OCI-LY3 (cell line): ENCODE data around the gene IFITM1.
"Not testable (repeated sequence)": the region's sequence is repeated elsewhere in the genome, so short reads cannot be mapped to it uniquely, and the experiment has no call there.

Experiments used
- H2AFZ ChIP-seq: fragments of 200-600, 300-600 bp; shearing (Covaris generic); 2 replicates; pipeline ENCODE4 v1.6.0; 2014; ENCODE audit warnings: antibody characterized with exemption, low read depth, low read length
- H3K27ac ChIP-seq: fragments of 200-600, 300-600 bp; sonication (generic); 2 replicates; pipeline ENCODE4 v1.5.1; 2014; ENCODE audit warnings: mild to moderate bottlenecking, low read length, moderate library complexity, mixed read lengths
- H3K27me3 ChIP-seq: fragments of 200-600, 300-600 bp; sonication (generic); 2 replicates; pipeline ENCODE4 v1.6.1; 2014; ENCODE audit warnings: low read depth, low read length, mixed read lengths
- H3K36me3 ChIP-seq: fragments of 200-600, 300-600 bp; sonication (generic); replicated peaks from 2 replicates; pipeline ENCODE3; 2014; ENCODE audit warnings: low read depth, low read length, mixed read lengths
- H3K4me1 ChIP-seq: fragments of 300-600, 200-600 bp; sonication (generic); 2 replicates; pipeline ENCODE4 v1.6.1; 2014; ENCODE audit warnings: low read length, mixed read lengths
- H3K4me2 ChIP-seq: fragments of 200-600, 300-600 bp; sonication (generic); 2 replicates; pipeline ENCODE4 v1.6.1; 2014; ENCODE audit warnings: low read length, mixed read lengths
- H3K4me3 ChIP-seq: fragments of 300-600, 200-600 bp; sonication (generic); 2 replicates; pipeline ENCODE4 v1.5.1; 2014; ENCODE audit warnings: antibody characterized with exemption, mild to moderate bottlenecking, low read length, moderate library complexity
- H3K79me2 ChIP-seq: fragments of 300-600, 200-600 bp; shearing (Covaris generic); 2 replicates; pipeline ENCODE4 v1.6.1; 2014; ENCODE audit warnings: mild to moderate bottlenecking, low read length, mixed read lengths
- H3K9ac ChIP-seq: fragments of 300-600, 200-600 bp; shearing (Covaris generic); 2 replicates; pipeline ENCODE4 v1.6.0; 2014; ENCODE audit warnings: mild to moderate bottlenecking, low read length, moderate library complexity
- H3K9me3 ChIP-seq: fragments of 200-600, 300-600 bp; shearing (Covaris generic); 2 replicates; pipeline ENCODE4 v1.6.1; 2014; ENCODE audit warnings: low read length, mixed read lengths; ENCODE audit not compliant: insufficient read depth
- H4K20me1 ChIP-seq: fragments of 200-600, 300-600 bp; sonication (generic); 2 replicates; pipeline ENCODE4 v1.6.1; 2016; ENCODE audit warnings: low read length, mixed read lengths; ENCODE audit not compliant: insufficient read depth
- CTCF ChIP-seq: fragments of 200-600, 300-600 bp; sonication (generic); IDR thresholded peaks from 2 replicates; pipeline ENCODE4 v1.5.1; 2014; ENCODE audit warnings: antibody characterized with exemption, low read length, low read depth
- EZH2phosphoT487 ChIP-seq: fragments of 200-600 bp; shearing (Covaris generic); IDR thresholded peaks from 2 replicates; pipeline ENCODE4 v1.6.1; 2018; ENCODE audit warnings: antibody characterized with exemption, mixed run types, low read depth

The IFITM1 gene

GRCh38 chr11:285021-285893, 28.6 kb upstream of the IFITM1 start:
- Histone ChIP-seq H3K9me3 (no peaks in the 10 kb centered on the region), H3K4me1 (peaks cover 12% of the 10 kb centered on the region), H3K9ac (no peak overlapping the region), H3K4me2 (no peak overlapping the region), H3K79me2 (no peaks in the 10 kb centered on the region; the same call in 1 of the 2 replicates), H4K20me1 (no peaks in the 10 kb centered on the region), H3K27me3 (peaks cover 9% of the 10 kb centered on the region; the same call in 1 of the 2 replicates), H3K27ac (no peak overlapping the region), H2AFZ (no peak overlapping the region), H3K36me3 (no peaks in the 10 kb centered on the region), H3K4me3 (no peak overlapping the region)
- TF ChIP-seq EZH2phosphoT487: no peak
- TF ChIP-seq CTCF: no peak

GRCh38 chr11:285894-286220, 28.0 kb upstream of the IFITM1 start:
- no peak overlapping the region for H3K27ac ChIP-seq
- peaks cover under 1% of the 10 kb centered on the region for H3K36me3 ChIP-seq
- H3K27me3 ChIP-seq: peaks cover 9% of the 10 kb centered on the region; the same call in 1 of the 2 replicates
- no peak overlapping the region for H3K4me3 ChIP-seq
- H4K20me1 ChIP-seq: no peaks in the 10 kb centered on the region
- no peak overlapping the region for H3K4me2 ChIP-seq
- H3K9me3 ChIP-seq: no peaks in the 10 kb centered on the region
- TF ChIP-seq CTCF: no peak
- no peak for TF ChIP-seq EZH2phosphoT487
- H3K79me2 ChIP-seq: no peaks in the 10 kb centered on the region; the same call in 1 of the 2 replicates
- no peak overlapping the region for H2AFZ ChIP-seq
- H3K9ac ChIP-seq: no peak overlapping the region
- peaks cover 12% of the 10 kb centered on the region for H3K4me1 ChIP-seq

- H3K36me3 ChIP-seq, H2AFZ ChIP-seq, H3K27me3 ChIP-seq, H3K4me3 ChIP-seq, H3K9ac ChIP-seq, H4K20me1 ChIP-seq, H3K4me2 ChIP-seq, H3K79me2 ChIP-seq, H3K9me3 ChIP-seq, H3K27ac ChIP-seq: not testable (repeated sequence)
- H3K4me1 ChIP-seq: peaks cover 12% of the 10 kb centered on the region
These were observed 26.6 kb upstream of the IFITM1 start for GRCh38 chr11:286977-287820.

GRCh38 chr11:287821-288477, 25.9 kb upstream of the IFITM1 start:
- H3K4me1 ChIP-seq: peaks cover 12% of the 10 kb centered on the region
- H3K9ac ChIP-seq: peak overlapping the region; percentile 76
- H3K9me3 ChIP-seq: no peaks in the 10 kb centered on the region
- H3K27ac ChIP-seq: no peak overlapping the region
- H3K27me3 ChIP-seq: peaks cover 9% of the 10 kb centered on the region; the same call in 1 of the 2 replicates
- peak overlapping the region; percentile 68; the same call in 1 of the 2 replicates for H2AFZ ChIP-seq
- no peaks in the 10 kb centered on the region; the same call in 1 of the 2 replicates for H3K79me2 ChIP-seq
- peaks cover 3% of the 10 kb centered on the region for H3K36me3 ChIP-seq
- no peaks in the 10 kb centered on the region for H4K20me1 ChIP-seq
- H3K4me3 ChIP-seq: peak overlapping the region; percentile 85
- no peak for TF ChIP-seq CTCF
- TF ChIP-seq EZH2phosphoT487: no peak
- H3K4me2 ChIP-seq: peak overlapping the region; percentile 87
